CD14-positive monocyte (primary cell): ENCODE measurements around the gene SPINK14. TPM values are rescaled to one million over a fixed set of nuclear protein-coding genes. Genes with fewer than 3 reads are reported as not detected.

Experiments
- DNase-seq, 3 donors: peaks; one replicate each; pipeline ENCODE4 v3.0.0-alpha.2; 2011 to 2022
- H2AFZ ChIP-seq: 2 replicates; pipeline ENCODE4 v1.6.0; 2012; ENCODE audit warnings: mild to moderate bottlenecking, low read depth, low read length, inconsistent platforms; ENCODE audit not compliant: insufficient read depth, poor library complexity, severe bottlenecking
- H3K27ac ChIP-seq, 2 donors: 1 replicate in 1 of 2; 2 replicates in 1 of 2; pipeline ENCODE4 v1.5.1; 2012 to 2013; ENCODE audit warnings: low read length in 2 of 2, control low read depth in 1 of 2, inconsistent platforms in 1 of 2, low read depth in 1 of 2, mild to moderate bottlenecking in 1 of 2
- H3K27me3 ChIP-seq, 2 donors: one replicate each; pipeline versions ENCODE4 v1.6.0 to v1.6.1; 2011 to 2013; ENCODE audit warnings: low read length in 2 of 2; ENCODE audit not compliant: control insufficient read depth in 2 of 2, insufficient read depth in 2 of 2
- H3K36me3 ChIP-seq, 2 donors: replicated peaks in 1 of 2; 1 replicate in 1 of 2; 2 replicates in 1 of 2; pipeline versions ENCODE4 v1.5.1 to v1.6.1; 2012 to 2013; ENCODE audit warnings: low read length in 2 of 2, control low read depth in 1 of 2, inconsistent platforms in 1 of 2, mild to moderate bottlenecking in 1 of 2; ENCODE audit not compliant: insufficient read depth in 2 of 2, control insufficient read depth in 1 of 2
- H3K4me1 ChIP-seq, 2 donors: 1 replicate in 1 of 2; 2 replicates in 1 of 2; pipeline versions ENCODE4 v1.5.1 to v1.6.1; 2012 to 2013; ENCODE audit warnings: low read length in 2 of 2, control low read depth in 1 of 2, inconsistent platforms in 1 of 2, mild to moderate bottlenecking in 1 of 2, moderate library complexity in 1 of 2; ENCODE audit not compliant: insufficient read depth in 2 of 2, control insufficient read depth in 1 of 2
- H3K4me2 ChIP-seq: replicated peaks from 2 replicates; pipeline ENCODE3; 2012; ENCODE audit warnings: low read length, moderate library complexity, mild to moderate bottlenecking; ENCODE audit not compliant: poor library complexity, severe bottlenecking; ENCODE audit errors: extremely low read depth
- H3K4me3 ChIP-seq, 3 experiments: fragments of 200-600 bp in 1 of 3; sonication (generic) in 1 of 3; replicated peaks in 1 of 3; 1 replicate in 2 of 3; 2 replicates in 1 of 3; pipeline ENCODE4 v1.5.1; 2011 to 2013; ENCODE audit warnings: low read length in 3 of 3, mild to moderate bottlenecking in 3 of 3, control low read depth in 2 of 3, low read depth in 2 of 3, inconsistent platforms in 1 of 3, moderate library complexity in 1 of 3
- H3K79me2 ChIP-seq: 2 replicates; pipeline ENCODE4 v1.6.0; 2012; ENCODE audit warnings: mild to moderate bottlenecking, control low read depth, inconsistent platforms, low read length, moderate library complexity; ENCODE audit not compliant: insufficient read depth
- H3K9ac ChIP-seq: 2 replicates; pipeline ENCODE4 v1.6.0; 2017; ENCODE audit warnings: low read length, mild to moderate bottlenecking; ENCODE audit not compliant: insufficient read depth, poor library complexity, severe bottlenecking
- H3K9me3 ChIP-seq, 2 donors: replicated peaks in 1 of 2; 1 replicate in 1 of 2; 2 replicates in 1 of 2; pipeline versions ENCODE4 v1.5.1 to v1.6.1; 2012 to 2013; ENCODE audit warnings: low read length in 2 of 2, control low read depth in 1 of 2; ENCODE audit not compliant: control insufficient read depth in 1 of 2, insufficient read depth in 1 of 2
- H4K20me1 ChIP-seq: 2 replicates; pipeline ENCODE4 v1.6.0; 2012; ENCODE audit warnings: mild to moderate bottlenecking, low read length, control low read depth, moderate library complexity; ENCODE audit not compliant: insufficient read depth
- H3K27ac Mint-ChIP-seq, 7 donors: one replicate each; pipeline ENCODE4 v1.8.0; 2020; ENCODE audit warnings: mild to moderate bottlenecking in 7 of 7, mixed read lengths in 7 of 7, moderate library complexity in 6 of 7, inconsistent platforms in 2 of 7
- H3K27me3 Mint-ChIP-seq, 3 donors: one replicate each; pipeline ENCODE4 v1.8.0; 2021 to 2022; ENCODE audit warnings: low read depth in 3 of 3, mild to moderate bottlenecking in 3 of 3, mixed read lengths in 3 of 3, moderate library complexity in 3 of 3, inconsistent platforms in 1 of 3
- H3K36me3 Mint-ChIP-seq, 2 donors: one replicate each; pipeline ENCODE4 v1.8.0; 2020; ENCODE audit warnings: mixed read lengths in 2 of 2, inconsistent platforms in 1 of 2, mild to moderate bottlenecking in 1 of 2
- H3K4me1 Mint-ChIP-seq: one replicate; pipeline ENCODE4 v1.8.0; 2020; ENCODE audit warnings: mild to moderate bottlenecking, mixed read lengths
- H3K4me3 Mint-ChIP-seq, 2 donors: one replicate each; pipeline ENCODE4 v1.8.0; 2020; ENCODE audit warnings: mild to moderate bottlenecking in 2 of 2, mixed read lengths in 2 of 2, moderate library complexity in 1 of 2
- H3K9me3 Mint-ChIP-seq, 7 donors: one replicate each; pipeline ENCODE4 v1.8.0; 2020 to 2022; ENCODE audit warnings: mixed read lengths in 7 of 7, mild to moderate bottlenecking in 6 of 7, moderate library complexity in 6 of 7, inconsistent platforms in 2 of 7
- CTCF ChIP-seq: fragments of 200-600 bp; IDR thresholded peaks from one replicate; pipeline ENCODE4 v1.8.0; 2022; ENCODE audit warnings: antibody characterized with exemption, mild to moderate bottlenecking
- WGBS: methylation state at CpG from one replicate; pipeline ENCODE4 v1.1.5; 2013; ENCODE audit warnings: missing lambda C conversion rate; ENCODE audit not compliant: insufficient coverage; 5-methylcytosine and 5-hydroxymethylcytosine counted together
- intact Hi-C, 2 donors: fragments of 100-400 bp; cut with micrococcal nuclease; formaldehyde crosslinking; loops; one replicate each; pipeline versions ENCODE4 v1.15.0 to v1.15.1; 2023
- polyA plus RNA-seq, 3 donors: library from polyadenylated mRNA; depleted of rRNA in 1 of 3; unstranded in 2 of 3; stranded (reverse) in 1 of 3; fragments of 300-500 nt in 2 of 3; fragments of >200 nt in 1 of 3; fragmentation: Illumina TruSeq in 2 of 3; gene quantifications; 1 replicate in 2 of 3; 2 replicates in 1 of 3; pipeline ENCODE4 v1.2.3, GENCODE V29; 2012 to 2021

The SPINK14 gene
- polyA plus RNA-seq, 3 donors, result not detected

- peak overlapping the region in 1 of 7 donors; percentile 32 for H3K27ac Mint-ChIP-seq
- H3K27me3 ChIP-seq, result no peaks in the 10 kb centered on the region
Measured at GRCh38 chr5:148125641-148126040, 42.7 kb upstream of the SPINK14 start.

GRCh38 chr5:148135091-148136048 lies 33.0 kb upstream of the SPINK14 start:
- Mint-ChIP-seq H3K9me3 (no peaks in the 10 kb centered on the region), H3K27ac (no peak overlapping the region), H3K4me1 (no peaks in the 10 kb centered on the region), H3K27me3 (peaks cover 0 to 2% (median 0%) of the 10 kb centered on the region in 3 donors), H3K4me3 (no peak overlapping the region), H3K36me3 (no peaks in the 10 kb centered on the region)
- Histone ChIP-seq H3K79me2 (no peaks in the 10 kb centered on the region), H3K27ac (no peak overlapping the region), H3K4me1 (no peaks in the 10 kb centered on the region), H2AFZ (no peak overlapping the region), H3K9ac (no peak overlapping the region), H3K4me2 (no peak overlapping the region), H4K20me1 (no peaks in the 10 kb centered on the region), H3K36me3 (no peaks in the 10 kb centered on the region), H3K4me3 (no peak overlapping the region), H3K9me3 (no peaks in the 10 kb centered on the region), H3K27me3 (no peaks in the 10 kb centered on the region)
- DNase-seq, result no peak
- no peak for TF ChIP-seq CTCF
- WGBS, result 93% methylated on average over 4 of the region's 5 CpGs
- intact Hi-C loops, result no loop called here

More at GRCh38 chr5:148125641-148126040, 42.7 kb upstream of the SPINK14 start:
- intact Hi-C loops, result no loop called here
- Mint-ChIP-seq H3K36me3 (no peaks in the 10 kb centered on the region), H3K27me3 (no peaks in the 10 kb centered on the region), H3K4me3 (no peak overlapping the region), H3K9me3 (no peaks in the 10 kb centered on the region), H3K4me1 (no peaks in the 10 kb centered on the region)
- Histone ChIP-seq H3K36me3 (no peaks in the 10 kb centered on the region), H3K4me3 (no peak overlapping the region), H3K79me2 (no peaks in the 10 kb centered on the region), H4K20me1 (no peaks in the 10 kb centered on the region), H3K9ac (no peak overlapping the region), H3K9me3 (no peaks in the 10 kb centered on the region), H3K4me2 (no peak overlapping the region), H3K27ac (no peak overlapping the region), H2AFZ (no peak overlapping the region), H3K4me1 (no peaks in the 10 kb centered on the region)
- no CpG with 5 or more reads among the region's 3 CpGs for WGBS
- no peak for DNase-seq
- TF ChIP-seq CTCF, result no peak
